Neural progenitor cell (in vitro differentiated cells): ENCODE measurements around the gene ADAM10. TPM values are rescaled to one million over a fixed set of nuclear protein-coding genes. Genes with fewer than 3 reads are reported as not detected.

Experiments used
- DNase-seq: peaks from one replicate; pipeline ENCODE4 v3.0.0-alpha.2; 2016; ENCODE audit warnings: low spot score
- H2AFZ ChIP-seq: fragments of 200-600 bp; sonication (generic); replicated peaks from 2 replicates; pipeline ENCODE4 v1.6.1; 2016; ENCODE audit warnings: antibody characterized with exemption
- H3F3A ChIP-seq: fragments of 200-600 bp; sonication (generic); 2 replicates; pipeline ENCODE4 v1.6.1; 2016; ENCODE audit warnings: antibody characterized with exemption, low read depth
- H3K27ac ChIP-seq: fragments of 200-600 bp; sonication (generic); 2 replicates; pipeline ENCODE4 v1.5.1; 2016; ENCODE audit warnings: mild to moderate bottlenecking
- H3K27me3 ChIP-seq: fragments of 200-600 bp; sonication (generic); 2 replicates; pipeline ENCODE4 v1.6.1; 2016; ENCODE audit warnings: mild to moderate bottlenecking, moderate library complexity
- H3K36me3 ChIP-seq: fragments of 200-600 bp; sonication (generic); 2 replicates; pipeline ENCODE4 v1.5.1; 2016
- H3K4me1 ChIP-seq: fragments of 200-600 bp; sonication (generic); 2 replicates; pipeline ENCODE4 v1.6.1; 2016; ENCODE audit warnings: mixed run types
- H3K4me2 ChIP-seq: fragments of 200-600 bp; sonication (generic); 2 replicates; pipeline ENCODE4 v1.6.1; 2016
- H3K4me3 ChIP-seq: fragments of 200-600 bp; sonication (generic); 2 replicates; pipeline ENCODE4 v1.5.1; 2016
- H3K79me2 ChIP-seq: fragments of 200-600 bp; sonication (generic); 2 replicates; pipeline ENCODE4 v1.6.1; 2016; ENCODE audit warnings: low read depth
- H3K9ac ChIP-seq: fragments of 200-600 bp; sonication (generic); 2 replicates; pipeline ENCODE4 v1.6.1; 2016
- H3K9me3 ChIP-seq: fragments of 200-600 bp; sonication (generic); 2 replicates; pipeline ENCODE4 v1.5.1; 2016; ENCODE audit warnings: low read depth
- H4K20me1 ChIP-seq: fragments of 200-600 bp; sonication (generic); 2 replicates; pipeline ENCODE4 v1.6.1; 2016; ENCODE audit warnings: low read depth
- H3K27ac Mint-ChIP-seq: 3 replicates; pipeline ENCODE4 v1.8.0; 2021; ENCODE audit warnings: mixed read lengths
- H3K27me3 Mint-ChIP-seq: 2 replicates; pipeline ENCODE4 v1.8.0; 2022; ENCODE audit warnings: low read depth, mild to moderate bottlenecking, inconsistent platforms, moderate library complexity, mixed read lengths; ENCODE audit not compliant: insufficient read depth
- H3K36me3 Mint-ChIP-seq: 3 replicates; pipeline ENCODE4 v1.8.0; 2021; ENCODE audit warnings: mixed read lengths
- H3K4me1 Mint-ChIP-seq: 3 replicates; pipeline ENCODE4 v1.8.0; 2021; ENCODE audit warnings: mixed read lengths
- H3K4me3 Mint-ChIP-seq: 3 replicates; pipeline ENCODE4 v1.8.0; 2021; ENCODE audit warnings: mild to moderate bottlenecking, moderate library complexity, mixed read lengths
- H3K9me3 Mint-ChIP-seq: 3 replicates; pipeline ENCODE4 v1.8.0; 2020; ENCODE audit warnings: mixed read lengths
- EZH2 ChIP-seq: fragments of 200-600 bp; sonication (generic); IDR thresholded peaks from 2 replicates; pipeline ENCODE4 v1.6.1; 2017; ENCODE audit warnings: antibody characterized with exemption, mild to moderate bottlenecking, moderate library complexity
- EZH2phosphoT487 ChIP-seq: fragments of 200-600 bp; sonication (generic); IDR thresholded peaks from 2 replicates; pipeline ENCODE4 v1.6.1; 2017; ENCODE audit warnings: antibody characterized with exemption
- total RNA-seq: library from RNA; depleted of rRNA; stranded (reverse); fragments of >200 nt; gene quantifications from 2 replicates; pipeline ENCODE4 v1.2.3, GENCODE V29; 2015; ENCODE audit warnings: low replicate concordance
- TF ChIP-seq, protein P1 (sequence below): fragments of 200-600 bp; sonication (generic); IDR thresholded peaks from 2 replicates; pipeline ENCODE4 v1.5.1; 2017; ENCODE audit warnings: antibody characterized with exemption, mild to moderate bottlenecking

Gene ADAM10
- total RNA-seq, 1 donor from 2014 or later, result 153 TPM

DNA sequence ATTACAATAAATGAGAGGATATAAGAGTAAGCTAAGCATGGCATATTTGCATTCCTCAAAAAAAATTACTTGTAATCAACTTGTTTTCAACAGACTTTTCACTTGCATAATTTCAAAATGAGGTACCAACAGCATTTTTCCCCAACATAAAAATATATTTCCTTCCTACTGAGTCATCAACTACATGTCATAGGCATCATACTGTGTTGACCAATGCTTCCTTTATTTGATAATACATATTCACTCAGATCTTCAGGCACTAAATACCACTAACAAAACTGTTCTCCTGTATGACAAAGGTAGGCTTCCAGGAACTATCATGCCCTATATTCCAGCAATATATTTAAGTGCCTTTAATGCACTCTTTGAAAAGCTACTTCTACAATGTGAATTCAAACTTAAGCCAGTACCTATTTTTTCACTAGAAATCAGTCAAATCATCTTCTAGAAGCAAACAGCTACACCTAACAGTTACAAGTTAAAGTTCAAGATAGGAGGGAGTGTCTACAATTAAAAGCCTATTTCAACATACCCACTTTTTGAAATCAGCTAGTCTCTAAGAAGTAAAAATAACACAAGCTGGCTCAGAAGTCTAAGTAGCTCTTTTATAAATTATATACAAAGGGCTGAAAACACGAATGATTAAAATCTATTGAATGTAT, 11.3 kb downstream of the ADAM10 start:
- H3K9me3 ChIP-seq, result no peaks in the 10 kb centered on the region
- no peaks in the 10 kb centered on the region for H3K27me3 ChIP-seq
- peaks cover 99% of the 10 kb centered on the region for H4K20me1 ChIP-seq
- H3K4me2 ChIP-seq, result no peak overlapping the region
- Mint-ChIP-seq H3K36me3 (peaks cover 5% of the 10 kb centered on the region), H3K4me1 (peaks cover 15% of the 10 kb centered on the region), H3K27me3 (no peaks in the 10 kb centered on the region), H3K4me3 (no peak overlapping the region), H3K27ac (no peak overlapping the region), H3K9me3 (peaks cover 2% of the 10 kb centered on the region)
- H3F3A ChIP-seq, result no peaks in the 10 kb centered on the region
- H3K4me3 ChIP-seq, result no peak overlapping the region
- peaks cover 100% of the 10 kb centered on the region for H3K79me2 ChIP-seq
- H3K27ac ChIP-seq, result no peak overlapping the region
- DNase-seq, result no peak
- no peak overlapping the region for H3K9ac ChIP-seq
- H3K4me1 ChIP-seq, result peaks cover 9% of the 10 kb centered on the region
- H2AFZ ChIP-seq, result no peak overlapping the region
- no peaks in the 10 kb centered on the region for H3K36me3 ChIP-seq
- TF ChIP-seq, protein P1, sequence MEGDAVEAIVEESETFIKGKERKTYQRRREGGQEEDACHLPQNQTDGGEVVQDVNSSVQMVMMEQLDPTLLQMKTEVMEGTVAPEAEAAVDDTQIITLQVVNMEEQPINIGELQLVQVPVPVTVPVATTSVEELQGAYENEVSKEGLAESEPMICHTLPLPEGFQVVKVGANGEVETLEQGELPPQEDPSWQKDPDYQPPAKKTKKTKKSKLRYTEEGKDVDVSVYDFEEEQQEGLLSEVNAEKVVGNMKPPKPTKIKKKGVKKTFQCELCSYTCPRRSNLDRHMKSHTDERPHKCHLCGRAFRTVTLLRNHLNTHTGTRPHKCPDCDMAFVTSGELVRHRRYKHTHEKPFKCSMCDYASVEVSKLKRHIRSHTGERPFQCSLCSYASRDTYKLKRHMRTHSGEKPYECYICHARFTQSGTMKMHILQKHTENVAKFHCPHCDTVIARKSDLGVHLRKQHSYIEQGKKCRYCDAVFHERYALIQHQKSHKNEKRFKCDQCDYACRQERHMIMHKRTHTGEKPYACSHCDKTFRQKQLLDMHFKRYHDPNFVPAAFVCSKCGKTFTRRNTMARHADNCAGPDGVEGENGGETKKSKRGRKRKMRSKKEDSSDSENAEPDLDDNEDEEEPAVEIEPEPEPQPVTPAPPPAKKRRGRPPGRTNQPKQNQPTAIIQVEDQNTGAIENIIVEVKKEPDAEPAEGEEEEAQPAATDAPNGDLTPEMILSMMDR, result no peak
- TF ChIP-seq EZH2phosphoT487, result no peak
- TF ChIP-seq EZH2, result no peak

DNA sequence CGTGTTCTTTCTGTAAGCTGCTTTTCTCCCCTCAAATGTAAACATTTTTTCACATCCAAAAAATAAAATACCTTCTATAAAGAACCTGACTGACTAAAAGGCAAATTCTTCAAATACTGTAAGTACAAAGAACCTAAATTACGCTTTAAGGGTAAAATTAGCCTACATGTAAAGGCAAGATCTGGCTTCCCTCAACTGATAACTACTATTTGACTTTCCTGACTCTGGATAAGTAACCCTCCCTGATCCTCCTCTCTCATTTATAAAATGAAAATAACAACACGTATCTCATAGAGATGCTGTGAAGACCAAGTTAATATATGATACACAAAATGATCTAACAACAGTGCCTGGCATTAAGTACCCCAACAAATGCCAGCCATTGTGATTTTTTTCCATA, 12.2 kb downstream of the ADAM10 start:
- Mint-ChIP-seq H3K4me3 (no peak overlapping the region), H3K36me3 (peaks cover 9% of the 10 kb centered on the region), H3K27ac (no peak overlapping the region), H3K9me3 (peaks cover 2% of the 10 kb centered on the region), H3K4me1 (peaks cover 17% of the 10 kb centered on the region), H3K27me3 (no peaks in the 10 kb centered on the region)
- no peak overlapping the region for H2AFZ ChIP-seq
- H3F3A ChIP-seq, result no peaks in the 10 kb centered on the region
- H4K20me1 ChIP-seq, result peaks cover 93% of the 10 kb centered on the region
- no peak for TF ChIP-seq EZH2phosphoT487
- no peak overlapping the region for H3K27ac ChIP-seq
- no peak overlapping the region for H3K9ac ChIP-seq
- H3K27me3 ChIP-seq, result no peaks in the 10 kb centered on the region
- peaks cover 100% of the 10 kb centered on the region for H3K79me2 ChIP-seq
- peaks cover 9% of the 10 kb centered on the region for H3K4me1 ChIP-seq
- no peak for DNase-seq
- H3K4me2 ChIP-seq, result no peak overlapping the region
- no peaks in the 10 kb centered on the region for H3K36me3 ChIP-seq
- H3K9me3 ChIP-seq, result no peaks in the 10 kb centered on the region
- no peak overlapping the region for H3K4me3 ChIP-seq

DNA sequence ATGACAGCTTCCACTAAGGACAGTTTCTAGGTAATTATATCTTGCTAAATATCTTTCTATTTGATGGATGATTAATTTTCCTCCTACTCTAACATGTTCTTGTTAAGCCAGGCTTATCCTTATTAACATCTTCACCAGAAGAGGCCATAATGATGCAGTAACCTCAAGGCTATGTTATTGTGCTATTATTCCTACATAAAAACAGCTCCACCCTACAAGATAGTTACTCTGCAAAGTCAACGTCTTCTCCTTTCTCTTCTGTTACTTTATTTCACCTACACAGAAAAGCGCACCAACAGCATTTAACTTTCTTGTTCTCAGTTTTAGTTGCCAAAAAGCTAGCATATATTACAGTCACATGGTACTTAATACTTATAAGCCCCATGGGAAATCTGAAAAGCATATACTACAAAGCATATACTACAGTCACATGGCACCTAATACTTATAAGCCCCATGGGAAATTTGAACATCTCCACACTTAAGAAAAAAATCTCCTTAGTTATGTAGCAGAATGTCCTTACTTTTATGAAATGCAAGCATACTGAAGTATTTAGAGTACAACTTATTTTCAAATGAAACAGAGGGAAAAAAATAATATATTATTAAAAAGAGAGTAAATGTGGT, 13.4 kb downstream of the ADAM10 start:
- Mint-ChIP-seq H3K4me1 (peaks cover 14% of the 10 kb centered on the region), H3K27ac (no peak overlapping the region), H3K36me3 (peaks cover 16% of the 10 kb centered on the region), H3K9me3 (peaks cover 2% of the 10 kb centered on the region), H3K4me3 (no peak overlapping the region), H3K27me3 (no peaks in the 10 kb centered on the region)
- Histone ChIP-seq H3K4me2 (no peak overlapping the region), H3K27me3 (no peaks in the 10 kb centered on the region), H3K9me3 (no peaks in the 10 kb centered on the region), H3K79me2 (peaks cover 100% of the 10 kb centered on the region), H3K4me3 (no peak overlapping the region), H3K27ac (no peak overlapping the region), H3K4me1 (peaks cover 9% of the 10 kb centered on the region), H2AFZ (no peak overlapping the region), H3F3A (no peaks in the 10 kb centered on the region), H4K20me1 (peaks cover 92% of the 10 kb centered on the region), H3K36me3 (no peaks in the 10 kb centered on the region), H3K9ac (no peak overlapping the region)
- TF ChIP-seq EZH2 (no peak), EZH2phosphoT487 (no peak)
- TF ChIP-seq, protein P1, result no peak
- no peak for DNase-seq

- Histone ChIP-seq H3K79me2 (peaks cover 100% of the 10 kb centered on the region), H4K20me1 (peaks cover 87% of the 10 kb centered on the region)
These were observed 14.6 kb downstream of the ADAM10 start for GRCh38 chr15:58734859-58735258.

More at GRCh38 chr15:58734859-58735258, 14.6 kb downstream of the ADAM10 start:
- TF ChIP-seq EZH2, result no peak
- TF ChIP-seq, protein P1, result no peak
- no peak for TF ChIP-seq EZH2phosphoT487
- no peaks in the 10 kb centered on the region for H3K27me3 Mint-ChIP-seq
- H3K9me3 Mint-ChIP-seq, result peaks cover 4% of the 10 kb centered on the region
- Histone ChIP-seq H3K36me3 (no peaks in the 10 kb centered on the region), H3F3A (no peaks in the 10 kb centered on the region), H3K4me3 (no peak overlapping the region), H3K9me3 (no peaks in the 10 kb centered on the region), H3K4me1 (peaks cover 2% of the 10 kb centered on the region), H3K27ac (no peak overlapping the region), H2AFZ (no peak overlapping the region), H3K9ac (no peak overlapping the region), H3K4me2 (no peak overlapping the region), H3K27me3 (no peaks in the 10 kb centered on the region)
- H3K4me3 Mint-ChIP-seq, result no peak overlapping the region
- no peak overlapping the region for H3K27ac Mint-ChIP-seq
- DNase-seq, result no peak
- peaks cover 14% of the 10 kb centered on the region for H3K4me1 Mint-ChIP-seq
- H3K36me3 Mint-ChIP-seq, result peaks cover 25% of the 10 kb centered on the region
